GM11168 (cell line): Measurements from ENCODE around the gene TLR6.
"Not testable (repeated sequence)": the region's sequence is repeated elsewhere in the genome, so short reads cannot be mapped to it uniquely, and the experiment has no call there.

Experiments
- in situ Hi-C: fragments of 300-500 bp; cut with MboI; formaldehyde crosslinking; loops from one replicate; pipeline ENCODE4 v1.12.0; 2022; ENCODE audit warnings: low sequenced_read_pairs; ENCODE audit not compliant: unreplicated experiment

The TLR6 gene

DNA sequence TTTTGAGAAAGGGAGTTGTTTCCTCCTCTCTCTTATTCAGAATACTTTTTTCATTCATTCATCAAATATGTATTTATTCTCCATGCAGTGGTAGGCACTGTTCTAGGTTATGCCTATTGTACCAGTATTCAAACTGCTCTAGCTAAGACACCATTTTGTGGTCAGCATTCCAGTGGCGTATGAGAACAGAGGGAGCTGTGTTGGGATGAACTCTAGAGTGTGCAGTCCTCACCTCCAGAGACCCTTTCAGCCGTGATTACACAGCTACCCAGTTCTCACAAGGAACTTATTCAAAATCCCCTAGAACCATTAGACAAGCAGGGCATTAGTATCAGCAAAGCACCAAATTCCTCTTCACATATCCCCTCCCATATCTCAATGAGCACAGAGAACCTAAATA is 56.3 kb downstream of the TLR6 start:
- in situ Hi-C loops: loop anchor here (10.0 kb wide), 1 partner anchor 54 kb away; the partner anchor contains the start of gene TLR6

DNA sequence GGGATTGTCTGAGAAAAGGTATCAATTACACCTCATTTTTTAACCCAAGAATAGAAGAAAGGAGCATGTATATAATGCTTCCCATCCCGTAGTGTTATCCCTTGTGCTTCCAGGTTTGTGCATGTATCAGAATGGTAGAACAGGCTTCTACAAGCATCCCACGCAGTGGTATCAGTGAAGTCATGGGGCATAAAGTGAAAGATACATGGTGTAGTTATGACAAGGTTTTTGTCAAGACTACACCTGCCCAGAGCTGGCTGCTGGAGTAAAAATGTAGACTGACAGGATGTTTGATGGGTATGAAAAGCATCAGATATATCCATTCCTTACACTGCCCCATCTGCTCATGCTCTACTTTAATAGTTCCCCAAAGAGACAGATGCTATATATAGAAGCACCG is 61.5 kb downstream of the TLR6 start:
- in situ Hi-C loops: no loop called here

DNA sequence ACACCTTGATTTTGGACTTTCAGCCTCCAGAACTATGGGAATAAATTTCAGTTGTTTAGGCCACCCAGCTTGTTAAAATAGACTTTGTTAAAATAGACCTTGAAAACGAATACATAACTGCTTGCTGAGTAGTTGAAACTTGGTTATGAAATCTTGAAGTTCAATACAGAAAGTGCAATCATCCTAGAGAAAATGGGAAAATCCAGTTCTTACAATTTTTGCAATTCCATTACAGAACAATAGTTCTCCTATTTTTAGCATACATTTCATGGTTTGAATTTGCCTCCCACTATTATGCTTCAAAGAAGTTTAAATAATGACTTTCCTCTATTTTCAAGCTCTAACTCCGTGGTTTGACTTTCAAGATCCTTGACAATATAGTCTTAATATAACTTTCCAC is 62.6 kb downstream of the TLR6 start:
- in situ Hi-C loops: no loop called here

DNA sequence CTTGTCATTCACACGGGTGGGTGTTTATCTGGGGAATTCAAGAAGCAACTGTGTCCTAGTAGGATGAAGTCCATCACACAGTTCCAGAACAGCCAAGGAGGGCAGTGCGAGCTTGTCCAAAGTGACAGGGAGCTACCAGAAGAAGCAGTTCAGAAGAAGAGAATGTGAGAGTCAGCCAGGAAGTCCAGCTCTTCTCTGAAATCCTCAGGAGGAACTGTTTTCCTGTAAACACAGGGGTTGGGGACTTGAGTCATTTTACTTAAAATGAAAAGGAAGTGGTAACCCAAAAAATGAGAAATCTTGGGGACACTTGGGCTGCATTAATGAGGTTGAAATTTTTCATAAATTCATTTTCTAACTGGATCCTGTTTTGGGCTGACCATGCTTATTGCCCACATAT is 65.6 kb downstream of the TLR6 start:
- in situ Hi-C loops: no loop called here

DNA sequence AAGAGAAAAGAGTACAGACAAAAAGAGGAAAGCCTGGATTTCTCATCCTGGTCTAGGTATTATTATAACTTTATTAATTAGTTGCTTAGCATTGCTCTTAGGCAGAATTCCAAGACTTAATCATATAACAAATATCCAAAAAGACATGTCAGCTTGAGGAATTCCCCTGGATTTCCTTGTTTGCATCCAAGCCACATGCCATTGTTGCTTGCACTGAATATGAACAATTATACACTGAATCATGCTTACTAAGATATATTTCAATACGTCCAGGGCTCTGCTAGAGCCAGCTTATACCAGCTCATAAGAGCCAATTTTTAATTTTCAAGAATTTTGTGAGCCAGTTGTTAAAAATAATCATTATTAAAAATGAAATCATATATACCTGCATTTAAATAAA is 68.3 kb downstream of the TLR6 start:
- in situ Hi-C loops: no loop called here

DNA sequence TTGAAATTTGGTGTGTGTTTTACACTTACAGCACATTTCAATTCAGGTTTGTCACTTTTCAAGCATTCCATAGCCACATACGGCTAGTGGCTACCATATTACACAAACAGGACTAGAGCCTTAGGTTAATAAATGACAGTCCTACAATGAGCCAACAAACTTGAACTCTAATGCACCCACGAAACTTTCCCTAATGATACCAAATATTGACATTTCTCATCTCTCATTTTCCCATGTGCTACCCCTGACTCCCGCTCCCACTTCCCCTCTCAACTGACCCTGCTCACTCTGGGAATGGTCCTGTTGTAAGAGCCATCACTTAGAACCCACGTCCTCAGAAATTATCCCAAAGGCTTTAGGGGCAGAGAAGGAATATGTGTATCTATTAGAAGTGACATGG is 68.9 kb downstream of the TLR6 start:
- in situ Hi-C loops: no loop called here

DNA sequence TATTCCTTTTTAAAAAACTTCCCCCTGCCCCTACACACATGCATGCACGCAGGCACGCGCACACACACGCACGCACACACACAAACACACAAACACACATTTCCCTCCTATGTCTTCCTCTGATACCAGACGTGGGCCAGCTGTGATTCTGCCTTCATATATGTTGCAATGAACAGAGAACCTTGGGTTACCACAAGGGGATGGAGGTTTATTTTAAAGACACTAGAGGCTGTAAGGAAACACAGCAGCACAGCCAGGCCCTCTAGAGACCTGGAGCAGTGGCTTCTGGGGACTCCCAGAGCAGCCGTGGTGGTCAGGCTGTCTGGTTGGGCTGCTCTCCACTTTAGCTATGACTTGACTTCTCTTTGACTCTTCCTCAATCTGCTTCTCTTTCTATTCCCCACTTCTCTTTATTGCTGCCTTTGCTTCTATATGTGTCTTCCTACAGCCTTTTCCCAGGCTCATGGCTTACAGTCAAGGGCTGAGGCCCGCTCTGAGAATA is 70.7 kb downstream of the TLR6 start:
- in situ Hi-C loops: no loop called here

DNA sequence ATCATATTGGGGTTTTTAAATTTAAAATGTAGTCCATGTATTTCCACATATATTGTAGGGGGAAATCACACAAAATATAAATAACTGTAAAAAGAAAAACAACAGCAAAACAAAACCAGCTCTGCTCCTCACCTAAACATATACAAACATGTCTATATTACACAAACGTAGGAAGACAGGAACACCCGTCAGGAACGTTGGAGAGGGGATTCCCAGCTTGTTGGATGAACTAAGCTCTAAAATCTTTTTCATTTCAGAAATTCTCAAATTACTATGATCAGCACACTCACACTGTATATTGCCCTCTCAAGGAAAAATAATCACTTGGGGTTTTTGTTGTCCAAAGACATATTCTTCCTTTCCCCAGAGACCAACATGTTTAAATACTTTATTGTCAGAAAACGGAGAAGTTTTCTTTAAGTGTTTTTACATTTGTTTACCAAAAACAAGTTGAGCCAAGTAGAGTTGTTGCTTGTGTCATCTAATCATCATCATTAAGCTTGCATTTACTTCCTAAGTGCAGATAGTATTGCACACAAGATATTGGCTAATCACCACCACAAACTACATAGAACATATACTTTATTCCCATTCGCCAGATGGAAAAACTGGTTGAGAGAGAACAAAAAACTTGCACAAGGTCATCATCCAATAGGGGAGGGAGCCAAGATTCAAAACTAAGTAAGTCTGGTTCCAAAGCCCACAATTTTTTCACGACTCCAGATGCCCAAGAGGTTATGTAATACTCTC is 71.4 kb downstream of the TLR6 start:
- in situ Hi-C loops: no loop called here

DNA sequence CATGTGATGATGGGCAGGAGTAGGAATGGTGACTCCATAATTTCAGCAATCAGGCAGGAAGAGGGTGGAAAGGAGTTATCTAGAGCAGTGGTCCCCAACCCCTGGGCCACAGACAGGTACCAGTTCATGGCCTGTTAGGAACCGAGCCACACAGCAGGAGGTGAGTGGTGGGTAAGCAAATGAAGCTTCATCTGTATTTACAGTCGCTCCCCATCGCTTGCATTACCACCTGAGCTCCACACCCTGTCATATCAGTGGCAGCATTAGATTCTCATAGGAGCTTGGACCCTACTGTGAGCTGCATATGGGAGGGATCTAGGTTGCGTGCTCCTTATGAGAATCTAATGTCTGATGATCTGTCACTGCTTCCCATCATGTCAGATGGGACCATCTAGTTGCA is 72.5 kb downstream of the TLR6 start:
- in situ Hi-C loops: no loop called here

DNA sequence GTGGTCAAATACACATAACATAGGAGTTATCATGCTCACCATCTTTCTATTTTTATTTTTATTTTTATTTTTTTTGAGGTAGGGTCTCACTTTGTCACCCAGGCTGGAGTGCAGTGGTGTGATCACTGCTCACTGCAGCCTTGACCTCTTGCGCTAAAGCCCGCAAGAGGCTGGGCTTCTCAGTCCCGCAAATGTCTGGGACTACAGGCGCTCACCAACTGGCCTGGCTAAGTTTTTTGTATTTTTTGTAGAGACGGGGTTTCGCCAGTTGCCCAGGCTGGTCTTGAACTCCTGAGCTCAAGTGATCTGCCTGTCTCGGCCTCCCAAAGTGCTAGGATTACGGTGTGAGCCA is 73.5 kb downstream of the TLR6 start:
- in situ Hi-C loops: no loop called here

DNA sequence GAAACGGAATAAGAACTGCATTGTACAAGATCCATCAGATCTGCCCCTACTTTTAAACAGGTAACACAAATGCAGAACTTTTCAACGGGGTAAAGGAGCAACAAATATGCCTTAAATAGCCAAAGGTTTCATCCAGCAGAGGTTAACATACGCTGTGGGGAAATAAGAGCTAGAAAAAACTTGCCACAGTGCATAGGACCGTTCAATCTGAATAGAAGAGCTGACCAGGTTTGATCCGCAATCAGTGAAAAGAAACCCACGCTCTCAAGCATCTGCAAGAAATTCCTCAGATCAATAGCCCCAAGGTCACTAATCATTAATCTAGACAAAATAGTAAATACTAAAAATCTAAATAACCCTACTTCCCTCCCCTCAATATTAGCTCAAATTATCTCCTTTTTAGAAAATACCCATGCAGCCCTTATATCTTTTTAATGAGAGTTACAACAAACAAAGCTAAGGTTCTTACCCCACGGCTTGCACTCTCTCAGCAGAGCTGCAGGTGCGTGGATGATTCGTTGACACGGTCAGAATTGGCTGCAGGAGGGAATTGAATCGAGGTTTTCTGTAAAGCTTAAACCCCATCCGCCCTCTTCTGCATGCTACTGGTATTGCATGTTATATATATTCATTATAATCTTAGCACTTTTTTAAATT is 74.0 kb downstream of the TLR6 start, which contains the start of gene TLR10:
TSS of gene TLR10 (minus strand) at position 539 of the 657 bp plus-strand sequence. CDS start 7,400 bp downstream, outside the sequence.
- in situ Hi-C loops: no loop called here

DNA sequence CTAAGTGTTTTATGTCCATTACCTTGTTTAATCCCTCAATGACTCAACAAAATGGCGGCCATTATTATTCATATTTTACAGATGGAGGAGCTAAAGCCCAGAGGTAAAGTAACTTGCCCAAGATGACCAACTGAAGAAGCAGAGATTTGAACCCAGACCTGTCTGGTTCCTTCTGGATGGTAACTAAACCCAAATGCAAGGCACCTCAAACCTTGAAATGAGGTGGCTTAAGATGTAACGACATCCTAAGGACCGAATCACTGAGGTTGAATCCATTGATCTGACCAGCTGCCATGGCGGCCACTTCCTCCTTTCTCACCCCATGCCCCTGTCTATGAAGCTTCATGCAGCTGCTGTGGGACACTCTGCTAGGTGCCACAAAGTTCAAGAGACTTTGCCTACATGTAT is 74.8 kb downstream of the TLR6 start:
- in situ Hi-C loops: no loop called here

DNA sequence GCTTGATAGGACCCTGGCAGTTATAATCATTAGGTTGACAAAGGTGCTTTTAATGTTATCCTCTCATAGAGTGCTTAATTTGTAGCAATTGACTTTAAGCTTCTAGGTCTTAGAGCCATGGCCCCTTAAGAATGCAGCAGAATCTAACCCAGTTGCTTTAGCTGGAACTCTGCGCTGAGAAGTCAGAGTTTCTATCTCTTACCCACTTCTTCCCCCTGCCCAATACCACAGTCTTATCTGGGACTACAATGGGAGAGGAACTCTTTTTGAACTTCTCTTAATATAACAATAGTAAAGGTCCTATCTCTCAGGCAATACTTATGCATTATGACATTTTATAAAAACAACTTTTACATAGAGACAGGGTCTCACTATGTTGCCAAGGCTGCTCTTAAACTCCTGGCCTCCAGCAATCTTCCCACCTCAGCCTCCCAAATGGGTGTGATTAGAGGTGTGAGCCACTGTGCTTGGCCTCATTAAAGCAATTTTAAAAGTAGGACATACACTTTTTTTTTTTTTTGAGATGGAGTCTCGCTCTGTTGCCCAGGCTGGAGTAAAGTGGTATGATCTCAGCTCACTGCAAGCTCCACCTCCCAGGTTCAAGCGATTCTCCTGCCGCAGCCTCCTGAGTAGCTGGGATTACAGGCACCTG is 75.7 kb downstream of the TLR6 start:
- in situ Hi-C loops: no loop called here

DNA sequence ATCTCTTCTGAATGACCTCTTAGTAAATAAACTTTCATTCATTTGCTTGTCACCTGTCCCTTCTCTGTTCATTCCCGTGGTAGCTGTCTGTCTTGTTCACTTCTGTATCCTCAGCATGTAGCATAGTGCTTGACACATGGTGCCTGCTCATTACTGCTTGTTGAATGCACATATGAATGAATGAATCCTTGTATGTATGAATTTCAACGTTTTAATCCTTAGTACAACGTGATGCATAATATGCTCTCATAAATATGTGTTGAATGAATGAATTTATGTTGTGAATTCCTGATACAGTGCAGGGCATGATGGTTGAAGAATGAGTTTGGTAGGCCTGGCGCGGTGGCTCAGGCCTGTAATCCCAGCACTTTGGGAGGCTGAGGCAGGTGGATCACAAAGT is 76.8 kb downstream of the TLR6 start:
- in situ Hi-C loops: no loop called here

DNA sequence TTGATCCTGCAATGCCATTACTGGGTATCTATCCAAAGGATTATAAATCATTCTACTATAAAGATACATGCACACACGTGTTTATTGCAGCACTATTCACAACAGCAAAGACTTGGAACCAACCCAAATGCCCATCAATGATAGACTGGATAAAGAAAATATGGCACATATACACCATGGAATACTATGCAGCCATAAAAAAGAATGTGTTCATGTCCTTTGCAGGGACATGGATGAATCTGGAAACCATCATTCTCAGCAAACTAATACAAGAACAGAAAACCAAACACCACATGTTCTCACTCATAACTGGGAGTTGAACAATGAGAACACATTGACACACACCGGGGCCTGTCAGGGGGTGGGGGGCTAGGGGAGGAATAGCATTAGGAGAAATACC is 78.7 kb downstream of the TLR6 start:
- in situ Hi-C loops: not testable (repeated sequence)

DNA sequence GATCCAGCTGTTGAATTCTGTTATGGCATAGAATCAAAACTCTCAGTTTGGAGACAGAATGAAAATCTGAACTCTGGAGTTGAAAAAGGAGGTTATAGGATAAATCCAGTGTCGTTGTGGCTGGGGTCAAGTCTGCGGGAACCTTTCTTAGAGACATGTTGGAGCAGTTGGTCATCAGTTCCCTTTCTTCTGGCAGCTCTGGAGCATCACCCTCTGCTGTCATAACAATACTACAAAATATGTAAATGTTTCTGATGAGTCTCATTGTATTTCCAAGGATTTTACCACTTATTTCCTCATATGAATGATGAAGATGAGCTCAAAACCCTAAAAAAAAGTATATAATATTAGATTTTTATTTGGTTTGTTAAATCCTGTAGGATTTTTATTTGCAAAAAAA is 81.3 kb downstream of the TLR6 start:
- in situ Hi-C loops: no loop called here

DNA sequence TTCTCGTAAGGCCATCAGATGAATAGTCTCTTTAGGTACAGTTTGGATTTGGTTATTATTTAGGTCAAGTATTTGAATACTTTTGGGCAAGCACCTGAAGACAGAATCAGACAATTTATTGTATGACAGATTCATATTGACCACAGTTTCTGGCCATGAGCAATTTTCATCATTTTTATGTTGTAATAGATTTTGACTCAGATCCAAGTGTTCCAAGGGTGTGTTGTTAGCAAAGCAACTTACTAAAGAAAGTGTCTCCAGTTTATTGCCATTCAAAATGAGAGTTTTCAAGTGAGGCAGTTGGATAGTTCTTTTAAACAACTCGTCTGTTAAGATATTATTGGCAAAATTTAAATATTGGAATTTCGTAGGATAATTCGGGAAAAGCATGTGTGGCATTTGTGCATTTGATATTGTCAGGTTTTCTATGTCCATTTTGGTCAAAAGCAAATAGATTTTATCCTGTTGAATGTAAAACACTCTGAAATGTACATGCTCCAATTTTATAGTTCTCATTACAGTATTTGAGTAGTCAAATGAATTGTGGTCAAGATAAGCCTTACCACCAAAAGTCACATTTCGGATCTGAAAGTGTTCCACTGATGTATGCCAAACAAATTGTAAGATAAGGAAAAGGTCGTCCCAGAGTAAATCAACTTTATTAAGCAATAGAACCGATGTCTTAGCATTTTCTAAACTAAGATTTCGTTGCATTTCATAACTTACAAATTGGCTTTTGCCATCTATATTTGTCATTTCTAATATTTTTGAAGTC is 82.2 kb downstream of the TLR6 start:
- in situ Hi-C loops: loop anchor here (25.0 kb wide), 1 partner anchor 363 kb away; no protein-coding TSS in a partner anchor
